K562 (cell line): ENCODE data around the gene AAK1. TPM values are rescaled to one million over a fixed set of nuclear protein-coding genes. Genes with fewer than 3 reads are reported as not detected.

ENCODE experiments used
- ATAC-seq: fragments of 200-7000 bp; cut with Tn5 transposase; 3 replicates; pipeline ENCODE4 v1.9.1; 2020; ENCODE audit warnings: moderate library complexity
- BruUV-seq: library from RNA; stranded (reverse); fragments of 400-500 nt; replicated peaks from 2 replicates; lab custom pipeline; 2021; lab: Mats Ljungman, UMichigan
- CTCF ChIA-PET: fragments of 300-600 bp; formaldehyde crosslinking; extraction: SDS; loops from one replicate; lab custom pipeline; 2021; ENCODE audit warnings: low intra/inter-chr PET ratio; lab: Yijun Ruan, JAX
- POLR2A ChIA-PET: fragments of 300-600, 350-650 bp; sonication (Branson Sonifier 250); formaldehyde crosslinking; extraction: SDS; loops from one replicate; lab custom pipeline; 2021; ENCODE audit warnings: antibody characterized with exemption, inconsistent platforms; lab: Yijun Ruan, JAX
- DNase-seq, 4 experiments: peaks; one replicate each; pipeline versions ENCODE4 v3.0.0 to v3.0.0-alpha.2; 2011 to 2018; ENCODE audit warnings: low spot score in 3 of 4, mixed read lengths in 3 of 4; ENCODE audit errors: extremely low read depth in 1 of 4
- FAIRE-seq: peaks from 2 replicates; lab custom pipeline; 2011; peaks lifted over from hg19 to GRCh38; lab: Jason Lieb, UNC
- H2AFZ ChIP-seq: 2 replicates; pipeline ENCODE4 v1.6.0; 2011; ENCODE audit warnings: low read depth, low read length, control low read depth, inconsistent platforms
- H3K27ac ChIP-seq: fragments of 200-600 bp; 3 replicates; pipeline ENCODE4 v1.8.0; 2011; ENCODE audit warnings: low read depth, mild to moderate bottlenecking, control low read depth, inconsistent platforms, low read length, moderate library complexity, mixed read lengths; ENCODE audit errors: extremely low read depth
- H3K27me3 ChIP-seq, 2 experiments: fragments of 300-600 bp in 1 of 2; 2 replicates in 1 of 2; 3 replicates in 1 of 2; pipeline versions ENCODE4 v1.6.0 to v1.8.0; 2011; ENCODE audit warnings: inconsistent platforms in 2 of 2, low read length in 2 of 2, mild to moderate bottlenecking in 1 of 2, mixed read lengths in 1 of 2, moderate library complexity in 1 of 2; ENCODE audit not compliant: control insufficient read depth in 2 of 2, insufficient read depth in 2 of 2
- H3K36me3 ChIP-seq: fragments of 300-600 bp; 3 replicates; pipeline ENCODE4 v1.8.0; 2011; ENCODE audit warnings: mild to moderate bottlenecking, low read length, inconsistent platforms; ENCODE audit not compliant: control insufficient read depth, insufficient read depth
- H3K4me1 ChIP-seq, 2 experiments: fragments of 200-600 bp in 1 of 2; replicated peaks in 1 of 2; 2 replicates in 1 of 2; 3 replicates in 1 of 2; pipeline versions ENCODE4 v1.5.1 to v1.8.0; 2011; ENCODE audit warnings: inconsistent platforms in 2 of 2, low read length in 2 of 2, mild to moderate bottlenecking in 1 of 2, mixed read lengths in 1 of 2, moderate library complexity in 1 of 2; ENCODE audit not compliant: control insufficient read depth in 2 of 2, insufficient read depth in 2 of 2
- H3K4me2 ChIP-seq: 2 replicates; pipeline ENCODE4 v1.6.1; 2011; ENCODE audit warnings: low read length, control low read depth, inconsistent platforms, mixed read lengths; ENCODE audit not compliant: insufficient read depth
- H3K4me3 ChIP-seq: fragments of 200-600 bp; sonication (generic), shearing (Covaris generic); 2 replicates; pipeline ENCODE4 v1.5.1; 2016; ENCODE audit warnings: control low read depth, inconsistent platforms
- H3K79me2 ChIP-seq: fragments of 200-600 bp; 3 replicates; pipeline ENCODE4 v1.8.0; 2011; ENCODE audit warnings: low read length, inconsistent platforms; ENCODE audit not compliant: control insufficient read depth, insufficient read depth
- H3K9ac ChIP-seq, 2 experiments: 2 replicates each; pipeline versions ENCODE4 v1.6.0 to v1.6.1; 2011; ENCODE audit warnings: low read depth in 2 of 2, low read length in 2 of 2, control low read depth in 1 of 2, inconsistent platforms in 1 of 2, mild to moderate bottlenecking in 1 of 2, mixed read lengths in 1 of 2; ENCODE audit not compliant: insufficient read depth in 1 of 2
- H3K9me1 ChIP-seq: one replicate; pipeline ENCODE4 v1.6.0; 2011; ENCODE audit warnings: inconsistent platforms, mild to moderate bottlenecking, low read length, moderate library complexity; ENCODE audit not compliant: control insufficient read depth, insufficient read depth
- H3K9me3 ChIP-seq: replicated peaks from 2 replicates; pipeline ENCODE4 v1.5.1; 2011; ENCODE audit warnings: low read depth, low read length, inconsistent platforms; ENCODE audit not compliant: control insufficient read depth, insufficient read depth
- H4K20me1 ChIP-seq: replicated peaks from 2 replicates; pipeline ENCODE4 v1.6.1; 2011; ENCODE audit warnings: low read length, inconsistent platforms, mixed read lengths; ENCODE audit not compliant: control insufficient read depth, insufficient read depth
- BRD9 ChIP-seq: fragments of 450-650 bp; IDR thresholded peaks from 2 replicates; pipeline ENCODE4 v1.6.1; 2018; ENCODE audit warnings: low read depth; ENCODE audit not compliant: partially characterized antibody
- CREB3L1 ChIP-seq: fragments of 450-650 bp; IDR thresholded peaks from 2 replicates; pipeline ENCODE4 v1.6.1; 2014; ENCODE audit warnings: low read depth, mild to moderate bottlenecking, moderate library complexity, borderline replicate concordance
- FOXM1 ChIP-seq, 2 experiments: fragments of 450-650 bp in 1 of 2; sonication (generic) in 1 of 2; formaldehyde crosslinking in 1 of 2; IDR thresholded peaks; 2 replicates each; pipeline versions ENCODE4 v1.6.1 to v1.9.0; 2017 to 2022; ENCODE audit warnings: low read depth in 2 of 2, mild to moderate bottlenecking in 2 of 2, missing genetic modification reagents in 1 of 2, moderate library complexity in 1 of 2
- GTF2B ChIP-seq: IDR thresholded peaks from 2 replicates; pipeline ENCODE4 v1.6.1; 2011; ENCODE audit not compliant: insufficient read length; ENCODE audit errors: extremely low read depth
- HNRNPK ChIP-seq: fragments of 200-400 bp; formaldehyde crosslinking; IDR thresholded peaks from one replicate; pipeline ENCODE4 v1.6.1; 2018; ENCODE audit warnings: mild to moderate bottlenecking, low read depth, low read length; ENCODE audit not compliant: poor library complexity, severe bottlenecking
- ID3 ChIP-seq, 2 experiments: fragments of 250-450 bp in 1 of 2; fragments of 450-650 bp in 1 of 2; sonication (Bioruptor Pico) in 1 of 2; IDR thresholded peaks; 2 replicates each; pipeline versions ENCODE4 v1.6.1 to v1.8.0; 2016 to 2021; ENCODE audit warnings: mild to moderate bottlenecking in 2 of 2, moderate library complexity in 2 of 2, missing compliant biosample characterization in 1 of 2, missing genetic modification characterization in 1 of 2
- ILK ChIP-seq: fragments of 450-650 bp; IDR thresholded peaks from 2 replicates; pipeline ENCODE4 v1.6.1; 2016; ENCODE audit warnings: missing genetic modification characterization, low read depth, mild to moderate bottlenecking, missing compliant biosample characterization, moderate library complexity, borderline replicate concordance
- MTF1 ChIP-seq: fragments of 250-450 bp; sonication (Bioruptor Pico); IDR thresholded peaks from 2 replicates; pipeline ENCODE4 v1.9.0; 2021; ENCODE audit warnings: moderate library complexity, mild to moderate bottlenecking, inconsistent platforms, borderline replicate concordance
- NR2C2 ChIP-seq, 2 experiments: fragments of 200-800 bp in 1 of 2; sonication (Bioruptor generic) in 1 of 2; sonication (generic) in 1 of 2; formaldehyde crosslinking in 1 of 2; IDR thresholded peaks; 2 replicates each; pipeline versions ENCODE4 v1.6.1 to v1.8.0; 2016 to 2022; ENCODE audit warnings: mild to moderate bottlenecking in 1 of 2, missing compliant biosample characterization in 1 of 2, missing genetic modification characterization in 1 of 2, missing genetic modification reagents in 1 of 2
- WHSC1 ChIP-seq: IDR thresholded peaks from one replicate; pipeline ENCODE4 v1.6.1; 2012; ENCODE audit warnings: low read length, control low read depth, inconsistent platforms
- ZNF143 ChIP-seq: sonication (generic); formaldehyde crosslinking; IDR thresholded peaks from 2 replicates; pipeline ENCODE4 v1.9.0; 2022; ENCODE audit warnings: mild to moderate bottlenecking, missing genetic modification reagents
- ZNF398 ChIP-seq: fragments of 250-450 bp; sonication (Bioruptor Pico); IDR thresholded peaks from 2 replicates; pipeline ENCODE4 v1.8.0; 2021; ENCODE audit warnings: moderate library complexity, mild to moderate bottlenecking, inconsistent platforms
- WGBS: fragments of 100-300 bp; shearing (Covaris generic); methylation state at CpG from one replicate; pipeline ENCODE4 v1.1.6; 2016; ENCODE audit warnings: low coverage, mixed read lengths; ENCODE audit not compliant: insufficient coverage; ENCODE audit errors: missing lambda C conversion rate; 5-methylcytosine and 5-hydroxymethylcytosine counted together
- in situ Hi-C: fragments of 300-500 bp; cut with MboI; formaldehyde crosslinking; loops from 4 replicates; pipeline ENCODE4 v1.15.0; 2018; ENCODE audit warnings: inconsistent platforms, mixed read lengths
- intact Hi-C: fragments of 100-400 bp; cut with micrococcal nuclease; formaldehyde crosslinking; loops from 2 replicates; pipeline ENCODE4 v1.14.2; 2022
- polyA plus RNA-seq, 8 experiments: library from polyadenylated mRNA; depleted of rRNA in 4 of 8; stranded (reverse) in 5 of 8; unstranded in 3 of 8; fragments of >200 nt; fragmentation: Nextera tagmentation in 2 of 8; fragmentation: Illumina TruSeq in 1 of 8; extraction: Ambion mirVana in 2 of 8; extraction: Trizol in 1 of 8; gene quantifications; 2 replicates each; pipeline versions ENCODE4 v1.2.1 to v1.2.3, GENCODE V29; 2011 to 2014; ENCODE audit warnings: inconsistent platforms in 1 of 8, missing spikeins in 1 of 8
- total RNA-seq, 7 experiments: library from RNA; depleted of rRNA in 6 of 7; stranded (reverse); fragments of >200 nt in 6 of 7; fragmentation: Illumina TruSeq in 2 of 7; extraction: Trizol in 2 of 7; gene quantifications; 2 replicates each; pipeline versions ENCODE4 v1.2.1 to v1.2.3, GENCODE V29; 2011 to 2021; ENCODE audit warnings: low replicate concordance in 1 of 7
- TF ChIP-seq, protein P1 (sequence below): fragments of 250-450 bp; sonication (Bioruptor Pico); IDR thresholded peaks from 2 replicates; pipeline ENCODE4 v1.5.0; 2022; ENCODE audit warnings: mild to moderate bottlenecking

AAK1 gene
- total and polyA plus RNA-seq, 9 of the 15 experiments (the other 6 are each of a cell fraction or from before 2014, with no cell fraction given) = 0.89 to 17.1 (median 6.0) TPM

DNA sequence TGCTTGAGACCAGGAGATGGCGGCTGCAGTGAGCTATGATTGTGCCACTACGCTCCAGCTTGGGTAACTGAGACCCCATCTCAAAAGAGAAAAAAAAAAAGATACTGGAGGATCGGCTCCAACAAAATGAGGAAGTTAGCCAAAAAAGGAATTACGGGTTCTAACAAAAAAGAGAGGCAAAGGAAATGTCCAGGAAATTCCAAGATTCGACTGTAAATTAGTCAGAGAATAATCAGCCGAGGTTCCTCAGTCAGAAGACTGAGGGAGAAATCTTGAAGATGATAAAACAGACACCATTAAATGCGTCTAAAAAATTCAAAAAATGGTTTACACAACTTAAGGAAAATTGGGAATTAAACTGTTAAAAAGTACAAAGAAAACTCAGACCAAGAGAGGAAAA, 89.5 kb downstream of the AAK1 start:
- Histone ChIP-seq H3K9ac (no peak overlapping the region), H3K4me3 (no peak overlapping the region), H4K20me1 (no peaks in the 10 kb centered on the region), H3K27ac (no peak overlapping the region), H3K79me2 (no peaks in the 10 kb centered on the region), H3K4me2 (no peak overlapping the region), H3K27me3 (no peaks in the 10 kb centered on the region), H3K4me1 (no peaks in the 10 kb centered on the region; a peak in 1 of 5 replicates), H3K9me3 (no peaks in the 10 kb centered on the region), H2AFZ (no peak overlapping the region), H3K36me3 (no peaks in the 10 kb centered on the region), H3K9me1 (no peaks in the 10 kb centered on the region)
- BruUV-seq = no TSS peak
- in situ Hi-C loops = no loop called here
- intact Hi-C loops = loop anchor here (10.0 kb wide), 1 partner anchor 179 kb away; no protein-coding TSS in a partner anchor
- 73% methylated on average over 7 of the region's 7 CpGs for WGBS
- POLR2A ChIA-PET = interaction anchor here (0.6 kb wide), 2 partner anchors 174 to 693 kb away, joined by 3 read pairs; no protein-coding TSS in a partner anchor
- no peak for ATAC-seq
- CTCF ChIA-PET = no interaction called here
- no peak for FAIRE-seq
- no peak for DNase-seq
- no peak for TF ChIP-seq MTF1 (CRISPR knock-in tag)
- TF ChIP-seq ZNF398 = no peak
- no peak for TF ChIP-seq GTF2B
- no peak for TF ChIP-seq WHSC1
- no peak for TF ChIP-seq NR2C2 (CRISPR knock-in tag; IDR thresholded peaks at IDR 0.05)
- TF ChIP-seq NR2C2 (tag; IDR thresholded peaks at IDR 0.05) = no peak
- TF ChIP-seq ILK (tag) = no peak
- TF ChIP-seq HNRNPK = no peak
- no peak for TF ChIP-seq FOXM1 (IDR thresholded peaks at IDR 0.05; ENCODE audit: low read depth)
- TF ChIP-seq FOXM1 (CRISPR knock-in tag; IDR thresholded peaks at IDR 0.05; ENCODE audit: low read depth) = no peak
- TF ChIP-seq, protein P1, sequence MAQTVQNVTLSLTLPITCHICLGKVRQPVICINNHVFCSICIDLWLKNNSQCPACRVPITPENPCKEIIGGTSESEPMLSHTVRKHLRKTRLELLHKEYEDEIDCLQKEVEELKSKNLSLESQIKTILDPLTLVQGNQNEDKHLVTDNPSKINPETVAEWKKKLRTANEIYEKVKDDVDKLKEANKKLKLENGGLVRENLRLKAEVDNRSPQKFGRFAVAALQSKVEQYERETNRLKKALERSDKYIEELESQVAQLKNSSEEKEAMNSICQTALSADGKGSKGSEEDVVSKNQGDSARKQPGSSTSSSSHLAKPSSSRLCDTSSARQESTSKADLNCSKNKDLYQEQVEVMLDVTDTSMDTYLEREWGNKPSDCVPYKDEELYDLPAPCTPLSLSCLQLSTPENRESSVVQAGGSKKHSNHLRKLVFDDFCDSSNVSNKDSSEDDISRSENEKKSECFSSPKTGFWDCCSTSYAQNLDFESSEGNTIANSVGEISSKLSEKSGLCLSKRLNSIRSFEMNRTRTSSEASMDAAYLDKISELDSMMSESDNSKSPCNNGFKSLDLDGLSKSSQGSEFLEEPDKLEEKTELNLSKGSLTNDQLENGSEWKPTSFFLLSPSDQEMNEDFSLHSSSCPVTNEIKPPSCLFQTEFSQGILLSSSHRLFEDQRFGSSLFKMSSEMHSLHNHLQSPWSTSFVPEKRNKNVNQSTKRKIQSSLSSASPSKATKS (CRISPR knock-in tag) = no peak
- no peak for TF ChIP-seq ID3 (CRISPR knock-in tag; IDR thresholded peaks at IDR 0.05)
- no peak for TF ChIP-seq ID3 (tag; IDR thresholded peaks at IDR 0.05)
- TF ChIP-seq CREB3L1 = no peak
- no peak for TF ChIP-seq BRD9
- no peak for TF ChIP-seq ZNF143
